Activated CD4-positive, alpha-beta T cell treated with anti-CD3 and anti-CD28 coated beads, Interleukin-2, Interleukin-4, amounts not matched to agents 100 ng/mL and 50 ng/mL, durations not matched to agents 16 hours and 8 hours (primary cell): ENCODE data around the gene SNAPC2.
A peak's percentile ranks its signal among the peaks of the same experiment; 100 is the strongest.
"Not testable (repeated sequence)": the region's sequence is repeated elsewhere in the genome, so short reads cannot be mapped to it uniquely, and the experiment has no call there.

Experiments
- DNase-seq: peaks from one replicate; pipeline ENCODE4 v3.0.0-alpha.2; 2020; ENCODE audit warnings: low spot score

Gene SNAPC2

DNA sequence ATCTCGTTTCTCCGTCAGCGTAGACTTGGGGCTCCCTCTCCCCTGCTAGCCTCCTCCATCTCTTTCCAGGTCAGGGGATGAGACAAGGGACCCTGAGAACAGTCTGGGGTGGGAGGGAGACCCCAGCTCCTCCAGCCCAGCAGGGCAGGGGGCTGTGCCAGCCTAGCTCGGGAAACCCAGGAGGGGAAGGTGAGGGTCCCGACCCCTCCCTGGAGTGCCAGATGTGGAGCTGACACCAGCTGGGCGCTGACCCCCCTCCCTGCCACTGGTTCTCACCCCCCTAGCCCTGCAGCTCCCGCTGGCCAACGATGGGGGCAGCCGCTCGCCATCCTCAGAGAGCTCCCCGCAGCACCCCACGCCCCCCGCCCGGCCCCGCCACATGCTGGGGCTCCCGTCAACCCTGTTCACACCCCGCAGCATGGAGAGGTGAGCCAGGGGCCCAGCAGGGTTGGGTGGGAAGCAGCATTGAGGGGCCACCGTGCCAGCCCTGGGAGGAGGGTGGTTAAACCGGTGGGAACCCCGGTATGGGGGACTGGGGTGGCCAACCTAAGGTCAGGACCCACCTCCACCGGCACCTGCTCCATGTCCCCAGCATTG lies 10.6 kb upstream of the SNAPC2 start:
- DNase-seq, result no peak

DNA sequence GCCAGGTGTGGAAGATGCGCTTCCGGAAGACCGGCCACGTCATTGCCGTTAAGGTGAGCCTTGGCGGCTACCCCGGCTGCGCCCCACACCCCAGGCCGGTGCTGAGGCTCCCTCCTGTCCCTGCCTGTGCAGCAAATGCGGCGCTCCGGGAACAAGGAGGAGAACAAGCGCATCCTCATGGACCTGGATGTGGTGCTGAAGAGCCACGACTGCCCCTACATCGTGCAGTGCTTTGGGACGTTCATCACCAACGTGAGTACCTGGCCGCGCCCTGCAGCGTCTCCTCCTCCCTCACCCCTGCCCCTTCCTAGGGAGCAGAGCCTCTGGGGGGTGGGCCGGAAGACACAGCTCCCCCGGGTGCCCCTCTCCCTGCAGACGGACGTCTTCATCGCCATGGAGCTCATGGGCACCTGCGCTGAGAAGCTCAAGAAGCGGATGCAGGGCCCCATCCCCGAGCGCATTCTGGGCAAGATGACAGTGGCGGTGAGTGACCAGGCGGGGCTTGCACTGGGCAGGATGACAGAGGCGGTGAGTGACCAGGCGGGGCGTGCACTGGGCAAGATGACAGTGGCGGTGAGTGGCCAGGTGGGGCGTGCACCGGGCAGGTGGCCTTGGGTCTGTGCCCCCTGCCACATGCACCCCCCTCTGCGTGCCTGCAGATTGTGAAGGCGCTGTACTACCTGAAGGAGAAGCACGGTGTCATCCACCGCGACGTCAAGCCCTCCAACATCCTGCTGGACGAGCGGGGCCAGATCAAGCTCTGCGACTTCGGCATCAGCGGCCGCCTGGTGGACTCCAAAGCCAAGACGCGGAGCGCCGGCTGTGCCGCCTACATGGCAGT lies 9.6 kb upstream of the SNAPC2 start:
- DNase-seq, result no peak

GRCh38 chr19:7911508-7912143 lies 8.5 kb upstream of the SNAPC2 start:
- DNase-seq, result no peak

DNA sequence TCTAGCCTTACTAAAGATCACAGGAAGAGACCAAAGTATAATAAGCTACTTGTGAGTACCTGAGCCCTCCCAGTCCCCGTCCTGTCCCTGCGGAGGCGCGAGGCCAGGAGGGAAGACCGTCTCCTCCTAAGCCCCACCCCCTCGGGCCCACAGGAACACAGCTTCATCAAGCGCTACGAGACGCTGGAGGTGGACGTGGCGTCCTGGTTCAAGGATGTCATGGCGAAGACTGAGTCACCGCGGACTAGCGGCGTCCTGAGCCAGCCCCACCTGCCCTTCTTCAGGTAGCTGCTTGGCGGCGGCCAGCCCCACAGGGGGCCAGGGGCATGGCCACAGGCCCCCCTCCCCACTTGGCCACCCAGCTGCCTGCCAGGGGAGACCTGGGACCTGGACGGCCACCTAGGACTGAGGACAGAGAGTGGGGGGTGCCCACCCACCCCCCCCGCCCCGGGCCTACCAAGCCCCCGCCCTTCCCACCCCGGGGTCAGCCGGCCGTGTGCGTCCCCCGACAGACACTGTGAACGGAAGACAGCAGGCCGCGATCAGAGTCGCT lies 7.9 kb upstream of the SNAPC2 start:
- DNase-seq, result no peak

DNA sequence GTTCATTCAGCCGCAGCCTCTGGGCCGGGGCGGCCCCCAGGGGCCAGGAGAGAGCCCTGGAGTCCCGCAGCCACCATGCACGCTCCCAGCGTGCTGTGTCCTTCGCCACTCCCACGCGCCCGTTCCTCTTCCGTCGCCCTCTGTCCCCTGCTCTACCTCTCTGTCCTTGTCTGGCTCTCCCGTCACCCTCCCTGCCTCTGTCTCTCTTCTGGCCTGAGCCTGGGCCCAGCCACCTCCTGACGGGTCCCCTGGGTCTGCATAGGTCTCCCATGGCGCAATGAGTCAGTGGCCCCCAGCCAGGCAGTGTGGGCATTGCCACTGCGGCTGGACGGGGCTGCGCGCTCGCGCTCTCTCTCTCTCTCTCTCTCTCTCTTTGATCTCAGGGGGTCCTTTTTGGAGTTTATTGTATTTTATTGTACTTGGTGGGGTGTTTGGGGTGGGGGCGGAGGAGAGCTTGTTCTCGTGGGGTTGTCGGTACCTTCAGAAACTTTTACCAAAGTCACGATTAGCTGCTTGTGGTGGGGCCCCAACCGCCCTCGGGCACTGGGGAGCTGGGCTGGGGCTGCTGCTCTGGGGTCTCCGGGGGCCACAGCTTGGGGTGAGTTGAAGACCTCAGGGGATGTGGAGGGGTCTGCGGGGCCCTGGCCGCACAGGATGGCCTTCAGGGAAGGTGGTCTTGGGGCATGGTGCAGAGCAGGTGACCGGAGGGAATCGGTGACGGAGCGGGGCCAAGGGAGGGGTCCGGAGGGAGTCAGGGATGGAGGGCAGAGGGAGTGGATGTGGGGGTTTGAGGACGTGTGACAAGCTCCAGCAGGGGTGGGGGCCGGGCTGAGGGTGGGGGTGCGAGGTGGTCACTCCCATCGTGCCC lies 7.2 kb upstream of the SNAPC2 start:
- DNase-seq, result no peak

DNA sequence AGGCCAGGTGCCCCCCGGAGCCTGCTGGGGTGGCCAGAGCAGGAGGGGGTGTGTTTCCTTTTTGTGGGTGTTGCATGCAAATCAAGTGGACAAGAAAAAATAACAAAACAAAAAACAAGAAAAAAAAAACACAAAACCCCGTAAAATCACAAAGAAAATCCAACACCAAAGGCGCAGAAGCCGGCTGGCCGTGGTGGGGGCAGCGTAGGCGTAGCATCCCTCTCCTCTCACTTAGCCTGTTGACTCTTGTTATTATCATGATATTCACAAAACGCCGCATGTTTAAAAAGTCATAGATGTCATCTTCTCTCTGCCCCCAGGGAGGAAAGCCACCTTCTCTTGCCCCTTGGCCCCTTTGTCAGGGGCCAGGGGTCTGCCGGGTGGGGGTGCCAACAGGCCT lies 6.5 kb upstream of the SNAPC2 start:
- no peak for DNase-seq

DNA sequence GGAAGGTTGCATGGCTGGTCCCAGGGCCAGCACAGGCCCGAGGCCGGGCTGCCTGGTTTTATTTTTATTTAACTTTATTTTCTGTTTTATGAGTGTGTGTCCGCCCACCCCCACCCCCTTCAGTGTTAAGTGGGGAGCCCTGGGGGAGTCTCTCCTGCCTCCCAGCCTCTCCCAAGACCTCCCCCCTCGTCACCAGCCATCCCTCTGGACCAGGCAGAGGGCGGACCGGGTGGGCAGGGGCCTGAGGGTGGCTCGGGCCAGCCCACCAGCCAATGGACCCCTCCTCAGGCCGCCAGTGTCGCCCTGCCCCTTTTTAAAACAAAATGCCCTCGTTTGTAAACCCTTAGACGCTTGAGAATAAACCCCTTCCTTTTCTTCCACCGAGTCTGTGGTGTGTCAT lies 6.0 kb upstream of the SNAPC2 start:
- DNase-seq, result no peak

DNA sequence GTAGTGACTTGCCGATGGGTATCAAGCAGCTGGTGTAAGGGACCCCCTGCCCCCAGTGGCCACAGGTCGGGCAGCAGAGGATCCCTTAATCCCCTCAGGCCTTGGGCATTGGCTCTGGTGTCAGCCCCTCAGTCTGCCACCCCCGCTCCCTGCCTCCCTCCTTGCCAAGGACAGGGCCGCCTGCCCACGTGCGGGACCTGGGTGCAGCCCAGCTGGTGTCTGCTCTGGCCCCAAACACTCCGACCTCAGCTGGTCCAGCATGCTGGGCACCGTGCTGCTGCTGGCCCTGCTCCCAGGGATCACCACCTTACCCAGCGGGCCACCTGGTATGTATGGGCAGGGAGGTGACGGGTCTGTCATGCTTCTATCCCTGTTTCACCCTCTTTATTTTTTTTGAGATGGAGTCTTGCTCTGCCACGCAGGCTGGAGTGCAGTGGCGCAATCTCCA lies 5.5 kb upstream of the SNAPC2 start, which contains the start of gene TGFBR3L:
TGFBR3L (plus strand) TSS at position 233 of the 448 bp plus-strand sequence.
- no peak for DNase-seq

- no peak for DNase-seq
These were observed 4.7 kb upstream of the SNAPC2 start for GRCh38 chr19:7915250-7916102.

DNA sequence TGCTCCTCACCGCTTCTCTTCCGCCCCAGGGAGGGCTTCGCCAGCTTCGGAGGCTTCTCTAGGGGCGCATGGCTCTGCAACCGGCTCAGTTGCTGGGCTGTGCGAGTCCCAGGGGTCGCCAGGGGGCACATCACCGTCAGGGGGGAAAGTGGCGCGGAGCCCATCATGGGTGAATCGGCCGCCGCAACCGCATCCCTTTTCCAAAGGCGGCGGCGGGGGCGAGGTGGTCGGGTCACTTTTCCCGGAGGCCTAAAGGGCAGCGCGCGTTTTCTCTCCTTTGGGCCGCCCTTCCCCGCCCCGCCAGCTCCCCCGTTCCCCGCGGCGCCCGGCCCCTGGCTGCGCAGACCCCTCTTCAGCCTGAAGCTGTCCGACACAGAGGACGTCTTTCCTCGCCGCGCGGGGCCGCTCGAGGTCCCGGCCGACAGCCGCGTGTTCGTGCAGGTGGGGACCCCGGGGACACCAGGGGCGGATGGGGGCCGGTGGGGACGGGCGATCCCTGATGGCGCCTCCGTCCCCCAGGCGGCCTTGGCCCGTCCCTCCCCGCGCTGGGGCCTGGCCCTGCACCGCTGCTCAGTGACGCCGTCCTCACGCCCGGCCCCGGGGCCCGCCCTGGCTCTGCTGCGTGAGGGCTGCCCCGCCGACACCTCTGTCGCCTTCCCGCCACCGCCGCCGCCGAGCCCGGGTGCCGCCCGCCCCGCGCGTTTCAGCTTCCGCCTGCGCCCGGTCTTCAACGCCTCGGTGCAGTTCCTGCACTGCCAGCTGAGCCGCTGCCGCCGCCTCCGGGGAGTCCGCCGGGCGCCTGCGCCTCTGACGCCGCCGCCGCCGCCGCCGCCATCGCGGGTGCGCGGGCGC lies 3.8 kb upstream of the SNAPC2 start:
- DNase-seq, result peak; percentile 44

DNA sequence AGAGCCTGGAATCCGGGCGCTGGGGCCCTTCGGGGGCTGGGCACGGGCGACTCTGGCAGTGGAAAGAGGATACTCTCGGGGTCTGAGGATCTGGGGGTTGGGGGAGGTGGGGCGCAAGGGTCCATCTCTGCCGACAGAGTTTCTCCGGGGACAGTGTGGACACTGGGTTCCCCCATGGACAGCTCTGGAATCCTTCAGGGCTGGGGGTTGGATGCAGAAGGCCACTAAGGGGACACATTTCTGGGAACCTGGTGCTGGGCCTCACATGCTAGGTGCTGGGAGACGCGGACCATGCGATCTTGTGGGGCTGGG lies 3.2 kb upstream of the SNAPC2 start:
- DNase-seq, result no peak

DNA sequence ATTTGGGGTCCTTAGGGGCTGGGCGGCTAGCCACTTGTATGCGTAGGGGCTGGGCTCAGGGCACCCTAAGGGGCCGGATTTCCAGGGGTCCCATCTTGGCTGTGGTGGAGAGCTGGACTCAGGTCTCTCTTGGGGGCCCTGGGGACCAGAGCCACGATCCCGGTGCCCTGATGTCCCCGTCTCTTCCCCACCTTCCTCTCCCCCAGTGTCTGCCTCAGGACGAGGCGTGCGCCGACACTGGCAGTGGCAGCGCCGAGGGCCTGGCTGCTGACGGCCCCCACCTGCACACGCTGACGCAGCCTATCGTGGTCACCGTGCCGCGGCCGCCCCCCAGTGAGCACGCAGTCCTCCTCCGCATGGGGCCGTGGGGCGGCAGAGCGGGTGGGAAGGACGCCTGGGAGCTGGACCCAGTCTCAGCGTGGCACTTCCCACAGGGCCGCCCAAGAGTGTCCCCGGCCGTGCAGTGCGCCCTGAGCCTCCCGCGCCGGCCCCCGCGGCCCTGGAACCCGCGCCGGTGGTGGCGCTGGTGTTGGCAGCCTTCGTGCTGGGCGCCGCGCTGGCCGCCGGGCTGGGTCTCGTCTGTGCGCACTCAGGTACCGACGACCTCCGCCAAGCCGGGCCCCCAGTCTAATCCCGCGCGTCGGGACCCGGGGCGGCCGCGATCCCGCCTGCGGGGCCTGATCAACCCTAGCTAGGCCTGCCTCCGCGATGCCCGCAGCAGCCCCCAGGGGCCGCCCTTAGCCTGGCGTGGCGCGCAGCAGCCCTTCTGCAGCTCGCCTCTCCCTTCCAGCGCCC lies 2.7 kb upstream of the SNAPC2 start:
- peak; percentile 51 for DNase-seq

DNA sequence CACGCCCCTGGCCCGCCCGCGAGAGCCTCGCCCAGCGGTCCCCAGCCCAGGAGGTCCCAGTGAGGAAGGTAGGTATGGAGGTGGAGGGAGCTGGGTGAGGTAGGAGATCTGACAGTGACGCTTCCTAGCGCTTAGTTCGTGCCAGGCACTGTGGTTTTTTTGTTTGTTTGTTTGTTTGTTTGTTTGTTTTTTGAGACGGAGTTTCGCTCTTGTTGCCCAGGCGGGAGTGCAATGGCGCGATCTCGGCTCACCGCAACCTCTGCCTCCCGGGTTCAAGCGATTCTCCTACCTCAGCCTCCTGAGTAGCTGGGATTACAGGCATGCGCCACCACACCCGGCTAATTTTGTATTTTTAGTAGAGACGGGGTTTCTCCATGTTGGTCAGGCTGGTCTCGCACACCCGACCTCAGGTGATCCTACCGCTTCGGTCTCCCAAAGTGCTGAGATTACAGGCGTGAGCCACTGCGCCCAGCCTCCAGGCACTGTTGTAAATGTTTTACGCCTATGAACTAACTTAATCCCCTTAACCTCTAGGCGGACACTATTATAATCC lies 2.0 kb upstream of the SNAPC2 start:
- DNase-seq, result not testable (repeated sequence)

DNA sequence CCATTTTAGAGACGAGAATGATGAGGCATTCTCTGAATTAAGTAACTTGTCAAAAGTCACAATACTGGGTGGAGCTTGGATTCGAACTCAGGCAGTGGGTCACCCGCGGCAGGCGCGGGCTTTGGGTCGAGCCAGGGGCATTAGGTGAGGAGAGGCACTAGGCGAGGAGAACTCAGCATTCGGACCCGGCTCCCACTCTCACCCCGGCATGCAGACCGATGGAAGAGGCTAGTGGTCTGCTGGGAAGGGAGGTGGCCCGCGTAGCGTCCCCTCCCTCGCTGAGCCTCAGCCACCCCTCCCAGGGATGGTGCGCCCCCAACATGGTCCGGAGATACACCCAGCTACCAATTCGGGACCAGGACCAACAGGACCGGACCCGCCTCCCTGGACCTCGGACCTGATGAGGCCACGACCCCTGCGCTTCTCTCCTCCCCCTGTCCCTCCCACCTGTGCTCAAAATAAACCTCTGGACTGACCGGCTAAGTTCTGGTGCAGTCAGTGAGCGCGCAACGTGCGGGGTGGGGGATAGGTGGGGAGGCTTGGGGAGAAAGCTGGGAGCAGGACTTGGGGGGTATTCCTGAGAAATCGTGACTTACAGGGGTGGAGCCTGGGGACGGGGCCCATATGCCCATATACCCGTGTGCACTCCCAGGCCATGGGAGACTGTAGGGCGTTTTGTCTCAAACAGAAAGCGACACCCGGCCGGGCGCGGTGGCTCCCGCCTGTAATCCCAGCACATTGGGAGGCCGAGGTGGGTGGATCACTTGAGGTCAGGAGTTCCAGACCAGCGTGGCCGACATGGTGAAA lies 1.3 kb upstream of the SNAPC2 start:
- DNase-seq, result no peak

DNA sequence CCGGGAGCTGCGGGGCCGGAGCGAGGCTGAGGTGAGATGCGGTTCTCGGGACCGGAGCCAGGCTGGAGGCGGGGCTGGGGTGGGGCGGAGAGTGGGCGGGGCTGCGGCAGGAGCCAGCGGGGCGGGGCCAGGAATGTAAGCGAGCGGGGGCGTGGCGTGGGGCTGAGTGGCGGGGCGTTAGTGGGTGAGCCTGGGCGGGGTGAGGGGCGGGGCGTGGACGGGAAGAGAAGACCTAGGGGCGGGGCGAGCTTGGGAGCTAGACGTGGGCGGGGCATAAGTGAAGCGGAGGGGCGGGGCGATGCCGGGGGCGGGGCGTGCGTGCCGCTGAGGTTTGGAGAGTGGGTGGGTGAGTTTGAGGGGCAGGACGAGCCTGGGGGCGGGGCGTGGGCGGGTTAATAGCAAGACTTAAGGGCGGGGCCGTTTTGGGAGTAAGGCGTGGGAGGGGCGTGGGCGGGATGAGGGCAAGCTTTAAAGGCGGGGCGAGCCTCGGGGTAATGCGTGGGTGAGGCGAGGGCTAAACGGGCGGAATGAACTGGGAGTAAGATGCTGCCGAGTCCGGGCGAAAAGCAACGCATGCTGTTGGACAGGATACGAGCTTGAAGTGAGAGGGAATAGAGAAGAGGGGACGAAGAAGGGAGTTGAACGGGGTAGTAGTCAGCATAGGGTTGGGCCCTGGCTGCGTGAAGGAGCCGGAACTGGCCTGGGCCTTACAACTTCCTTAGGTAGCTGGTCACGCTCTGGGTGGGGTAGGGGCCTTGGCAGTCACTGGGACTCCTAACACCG lies 572 bp downstream of the SNAPC2 start:
- DNase-seq, result peak; percentile 99

DNA sequence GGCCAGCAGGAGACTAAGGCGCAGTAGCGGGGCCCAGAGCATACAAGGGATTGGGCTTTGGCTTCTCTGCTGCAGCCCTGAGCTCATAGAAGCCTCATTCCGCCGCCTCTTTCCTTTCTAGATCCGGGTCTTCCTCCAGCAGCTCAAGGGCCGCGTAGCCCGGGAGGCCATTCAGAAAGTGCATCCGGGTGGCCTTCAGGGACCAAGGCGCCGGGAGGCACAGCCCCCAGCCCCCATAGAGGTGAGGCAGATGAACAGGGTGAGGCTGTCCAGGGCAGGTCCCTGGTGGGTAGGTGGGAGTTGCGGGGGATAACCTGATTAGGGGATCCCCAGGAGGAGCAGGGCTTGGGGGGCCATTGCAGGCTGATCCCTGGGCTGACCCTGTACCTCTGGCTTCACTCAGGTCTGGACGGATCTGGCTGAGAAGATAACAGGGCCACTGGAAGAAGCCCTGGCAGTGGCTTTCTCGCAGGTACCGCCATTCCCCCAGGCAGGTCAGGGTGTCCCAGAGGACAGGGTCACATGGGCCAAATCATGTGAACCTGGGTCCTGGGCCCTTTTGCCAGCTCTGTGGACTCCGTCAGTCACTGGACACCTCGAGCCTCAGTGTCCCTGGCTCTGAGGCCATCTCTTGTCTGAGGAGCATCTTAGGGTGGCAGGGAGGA lies 1.3 kb downstream of the SNAPC2 start:
- DNase-seq, result no peak
